Activated naive CD4-positive, alpha-beta T cell treated with anti-CD3 and anti-CD28 coated beads, Interleukin-2, amount 10 ng/mL, durations not matched to agents 7 days and 5 days (primary cell): ENCODE measurements around the gene RORB.
"Not testable (repeated sequence)": the region's sequence is repeated elsewhere in the genome, so short reads cannot be mapped to it uniquely, and the experiment has no call there.

Source experiments
- CTCF ChIA-PET: fragments of 350-600 bp; sonication (Branson Sonifier 250); formaldehyde crosslinking; loops from one replicate; lab custom pipeline; 2021; ENCODE audit warnings: antibody characterized with exemption; lab: Charles Lee
- DNase-seq: peaks from one replicate; pipeline ENCODE4 v3.0.0-alpha.2; 2020
- H3K27ac Mint-ChIP-seq: one replicate; pipeline ENCODE4 v1.8.0; 2021; ENCODE audit warnings: mild to moderate bottlenecking, moderate library complexity, mixed read lengths
- H3K27me3 Mint-ChIP-seq: one replicate; pipeline ENCODE4 v1.8.0; 2021; ENCODE audit warnings: mild to moderate bottlenecking, mixed read lengths
- H3K36me3 Mint-ChIP-seq: one replicate; pipeline ENCODE4 v1.8.0; 2021; ENCODE audit warnings: mixed read lengths
- H3K4me1 Mint-ChIP-seq: one replicate; pipeline ENCODE4 v1.8.0; 2021; ENCODE audit warnings: mixed read lengths
- H3K4me3 Mint-ChIP-seq: one replicate; pipeline ENCODE4 v1.8.0; 2021; ENCODE audit warnings: mild to moderate bottlenecking, moderate library complexity, mixed read lengths
- H3K9me3 Mint-ChIP-seq: one replicate; pipeline ENCODE4 v1.8.0; 2021; ENCODE audit warnings: mixed read lengths

Gene RORB

DNA sequence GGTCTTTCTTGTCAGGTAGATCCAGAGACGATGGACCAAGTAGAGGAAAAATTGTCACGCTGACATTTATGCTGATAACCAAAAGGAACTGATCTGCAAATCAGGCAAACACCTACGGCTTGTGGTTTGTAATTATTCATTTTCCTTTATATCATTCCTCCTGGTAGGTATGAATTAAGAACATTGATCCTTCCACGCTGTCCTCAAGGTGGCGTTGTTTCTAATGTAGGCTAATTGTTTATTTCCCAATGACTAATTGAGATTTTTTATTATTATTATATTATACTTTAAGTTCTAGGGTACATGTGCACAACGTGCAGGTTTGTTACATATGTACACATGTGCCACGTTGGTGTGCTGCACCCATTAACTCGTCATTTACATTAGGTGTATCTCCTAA, 33.3 kb downstream of the RORB start:
- H3K4me1 Mint-ChIP-seq, H3K36me3 Mint-ChIP-seq, H3K9me3 Mint-ChIP-seq, CTCF ChIA-PET, DNase-seq, H3K27me3 Mint-ChIP-seq, H3K4me3 Mint-ChIP-seq, H3K27ac Mint-ChIP-seq: not testable (repeated sequence)

DNA sequence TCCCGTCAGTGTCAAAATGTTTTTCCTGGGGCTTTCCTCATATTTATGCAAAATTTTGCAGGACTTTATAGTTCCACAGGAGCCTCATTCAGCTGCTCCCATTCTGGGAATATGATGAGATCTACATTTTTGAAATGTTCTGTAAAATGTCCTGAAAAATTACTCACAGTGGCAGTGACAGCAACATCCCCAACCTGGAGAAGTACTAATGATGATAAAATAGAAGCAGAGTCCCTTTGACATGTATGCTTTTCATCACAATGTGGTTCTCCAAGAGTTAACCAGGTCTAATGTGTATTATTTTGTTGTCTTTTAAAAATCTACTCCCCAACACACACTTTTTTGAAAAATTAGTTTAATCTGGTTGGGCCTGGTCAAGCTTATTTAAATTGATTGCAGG, 36.1 kb downstream of the RORB start:
- CTCF ChIA-PET: no interaction called here
- H3K27ac Mint-ChIP-seq: no peak overlapping the region
- no peaks in the 10 kb centered on the region for H3K36me3 Mint-ChIP-seq
- H3K27me3 Mint-ChIP-seq: no peaks in the 10 kb centered on the region
- H3K4me3 Mint-ChIP-seq: no peak overlapping the region
- H3K4me1 Mint-ChIP-seq: no peaks in the 10 kb centered on the region
- no peak for DNase-seq
- no peaks in the 10 kb centered on the region for H3K9me3 Mint-ChIP-seq

DNA sequence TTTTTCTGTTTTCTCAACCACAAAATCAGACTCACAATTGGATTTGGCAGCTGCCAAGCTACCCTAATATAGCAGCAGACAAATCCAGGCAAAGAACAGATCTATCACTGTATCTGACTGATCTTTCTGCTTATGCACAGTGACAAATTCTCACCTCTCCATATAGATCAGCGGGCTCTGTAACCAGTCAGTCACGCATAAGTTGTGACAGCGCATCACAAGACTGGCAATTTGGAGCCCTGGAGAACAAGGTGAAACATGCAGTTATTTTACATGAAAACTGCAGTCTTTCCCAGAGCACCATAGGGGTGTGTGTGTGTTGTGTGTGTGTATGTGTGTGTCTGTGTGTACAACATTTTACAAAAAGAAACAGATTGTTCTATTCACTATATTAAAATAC, 37.7 kb downstream of the RORB start:
- no peaks in the 10 kb centered on the region for H3K36me3 Mint-ChIP-seq
- CTCF ChIA-PET: no interaction called here
- H3K4me3 Mint-ChIP-seq: no peak overlapping the region
- H3K4me1 Mint-ChIP-seq: no peaks in the 10 kb centered on the region
- no peaks in the 10 kb centered on the region for H3K27me3 Mint-ChIP-seq
- H3K27ac Mint-ChIP-seq: no peak overlapping the region
- H3K9me3 Mint-ChIP-seq: no peaks in the 10 kb centered on the region
- DNase-seq: no peak

DNA sequence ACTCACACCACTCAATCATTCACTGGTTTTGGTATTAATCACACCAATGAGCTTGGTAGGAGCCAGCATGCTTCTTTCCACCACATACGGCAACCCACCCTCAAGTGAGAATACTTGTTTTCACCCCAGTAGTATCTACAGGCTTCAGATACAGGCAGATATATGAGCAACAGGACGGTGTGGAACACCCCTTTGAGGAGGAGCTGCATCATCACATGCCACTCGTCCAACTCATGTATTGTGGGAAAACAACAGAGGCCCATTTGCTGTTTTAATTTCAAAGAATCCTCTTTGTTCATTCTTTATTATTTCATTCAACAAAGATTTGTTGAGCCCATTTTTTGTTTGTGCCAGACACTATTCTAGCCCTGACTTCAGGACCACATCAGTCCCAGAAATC, 46.0 kb downstream of the RORB start:
- DNase-seq: no peak
- Mint-ChIP-seq H3K36me3 (no peaks in the 10 kb centered on the region), H3K27ac (no peak overlapping the region), H3K4me3 (no peak overlapping the region), H3K4me1 (no peaks in the 10 kb centered on the region), H3K27me3 (no peaks in the 10 kb centered on the region), H3K9me3 (no peaks in the 10 kb centered on the region)
- CTCF ChIA-PET: no interaction called here

DNA sequence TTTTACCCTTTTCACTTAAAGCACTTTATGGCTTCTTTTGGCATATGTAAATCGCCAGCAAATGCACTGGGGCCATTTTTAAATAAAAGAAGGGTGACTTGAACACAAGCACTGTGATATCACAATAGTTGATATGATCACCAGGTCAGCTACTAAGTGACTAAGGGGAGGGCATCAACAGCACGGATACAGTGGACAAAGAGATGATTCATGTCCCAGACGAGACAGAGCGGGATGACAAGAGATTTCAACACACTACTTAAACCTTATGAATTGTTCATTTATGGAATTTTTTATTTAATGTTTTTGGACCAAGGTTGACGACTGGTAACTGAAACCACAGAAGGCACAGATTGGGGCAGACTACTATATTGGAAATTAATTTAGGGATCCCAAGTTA, 54.1 kb downstream of the RORB start:
- H3K27ac Mint-ChIP-seq: no peak overlapping the region
- no peaks in the 10 kb centered on the region for H3K9me3 Mint-ChIP-seq
- CTCF ChIA-PET: no interaction called here
- no peak for DNase-seq
- no peaks in the 10 kb centered on the region for H3K27me3 Mint-ChIP-seq
- H3K36me3 Mint-ChIP-seq: no peaks in the 10 kb centered on the region
- H3K4me1 Mint-ChIP-seq: no peaks in the 10 kb centered on the region
- H3K4me3 Mint-ChIP-seq: no peak overlapping the region

DNA sequence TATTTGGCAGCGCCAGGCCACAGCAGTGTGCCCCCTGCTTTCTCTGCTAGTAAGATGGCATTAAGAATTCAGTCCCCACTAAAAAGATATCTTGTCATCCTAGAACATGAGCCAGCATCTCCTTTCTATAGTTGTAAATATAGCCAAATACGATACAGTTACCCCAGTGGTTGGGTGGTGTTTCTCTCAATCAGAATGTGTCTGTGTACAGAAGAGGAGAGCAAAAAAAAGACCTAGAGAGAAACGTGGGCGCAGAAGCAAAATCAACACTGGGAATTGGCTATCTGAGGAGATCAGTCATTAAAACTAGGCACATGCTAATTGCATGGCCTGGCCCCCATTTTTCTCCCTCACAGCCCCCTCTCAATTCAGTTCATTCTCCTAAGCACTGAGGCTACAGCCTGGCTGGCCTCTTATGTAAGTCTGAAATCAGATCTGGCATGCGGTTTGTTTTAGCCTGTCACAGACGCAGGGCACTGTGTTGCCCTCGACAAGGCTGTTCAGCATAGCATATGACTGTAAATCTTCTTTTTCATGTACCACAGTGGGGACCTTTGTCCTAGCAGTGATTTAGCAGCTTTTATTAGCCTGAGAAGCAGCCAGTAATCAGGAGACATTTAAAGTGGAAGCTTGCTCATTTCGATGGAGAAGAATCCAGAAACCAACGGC, 57.8 kb downstream of the RORB start:
- no peaks in the 10 kb centered on the region for H3K36me3 Mint-ChIP-seq
- H3K9me3 Mint-ChIP-seq: no peaks in the 10 kb centered on the region
- H3K4me1 Mint-ChIP-seq: no peaks in the 10 kb centered on the region
- H3K27me3 Mint-ChIP-seq: no peaks in the 10 kb centered on the region
- no peak overlapping the region for H3K4me3 Mint-ChIP-seq
- H3K27ac Mint-ChIP-seq: no peak overlapping the region
- no peak for DNase-seq
- CTCF ChIA-PET: no interaction called here

DNA sequence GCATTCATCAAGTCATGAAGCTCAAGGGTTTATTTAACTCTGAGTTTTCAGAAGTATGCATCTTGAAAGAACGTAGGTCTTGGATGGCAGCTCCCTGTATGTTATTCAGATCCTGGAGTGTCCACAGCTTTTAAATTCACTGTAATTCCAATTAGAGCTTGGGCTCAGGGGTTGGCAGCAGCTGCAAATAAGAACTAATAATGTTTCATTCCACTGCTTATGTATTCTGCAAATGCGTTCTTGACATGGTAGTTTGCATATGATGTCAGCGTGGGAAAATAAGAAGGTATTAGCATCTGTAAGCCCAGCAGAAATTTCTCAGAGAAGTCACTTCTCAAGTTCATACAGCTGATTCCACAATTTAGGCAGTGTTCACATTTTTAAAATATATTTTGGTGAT, 58.4 kb downstream of the RORB start:
- Mint-ChIP-seq H3K27ac (no peak overlapping the region), H3K4me1 (no peaks in the 10 kb centered on the region), H3K4me3 (no peak overlapping the region), H3K27me3 (no peaks in the 10 kb centered on the region), H3K36me3 (no peaks in the 10 kb centered on the region), H3K9me3 (no peaks in the 10 kb centered on the region)
- CTCF ChIA-PET: no interaction called here
- DNase-seq: no peak

DNA sequence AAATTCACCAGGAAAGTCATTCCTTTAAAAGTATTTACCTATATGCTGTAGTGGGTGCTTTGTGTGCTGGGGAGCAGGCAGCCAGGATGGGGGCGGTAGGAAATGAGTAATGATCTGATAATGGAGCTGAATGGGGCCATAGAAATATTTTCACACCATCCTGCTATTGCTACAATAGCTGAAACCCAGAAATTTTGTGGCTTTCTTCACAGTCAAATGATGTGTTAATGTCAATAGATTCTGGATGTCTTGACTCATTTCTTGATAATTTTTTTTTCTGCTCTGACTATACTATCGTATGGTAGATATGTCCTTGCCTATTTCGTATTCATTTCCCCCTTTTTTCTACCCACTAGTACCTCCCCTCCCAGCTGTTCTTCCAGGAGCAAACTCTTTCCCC, 59.5 kb downstream of the RORB start:
- H3K27me3 Mint-ChIP-seq: no peaks in the 10 kb centered on the region
- no peaks in the 10 kb centered on the region for H3K4me1 Mint-ChIP-seq
- no peak overlapping the region for H3K4me3 Mint-ChIP-seq
- no peaks in the 10 kb centered on the region for H3K36me3 Mint-ChIP-seq
- CTCF ChIA-PET: no interaction called here
- no peaks in the 10 kb centered on the region for H3K9me3 Mint-ChIP-seq
- H3K27ac Mint-ChIP-seq: no peak overlapping the region
- no peak for DNase-seq

DNA sequence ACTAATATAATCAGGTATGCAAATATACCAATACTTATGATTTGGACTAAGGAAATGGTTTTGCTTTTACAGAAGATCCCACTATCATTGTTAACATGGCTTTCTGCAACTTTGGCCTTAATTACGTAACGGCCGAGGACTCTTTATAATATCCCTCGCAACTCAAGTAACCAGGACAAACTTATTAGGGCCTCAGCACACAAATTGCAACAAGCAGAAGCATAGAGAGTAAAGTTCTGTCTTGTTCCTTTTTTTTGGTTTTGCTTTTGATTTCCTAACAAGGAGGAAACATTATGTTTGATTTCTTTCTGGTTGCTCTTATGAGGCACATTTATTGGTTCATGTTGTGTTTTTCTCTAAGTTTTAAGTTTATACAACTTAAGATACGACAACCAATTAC, 60.4 kb downstream of the RORB start:
- DNase-seq: no peak
- Mint-ChIP-seq H3K4me1 (no peaks in the 10 kb centered on the region), H3K36me3 (no peaks in the 10 kb centered on the region), H3K27me3 (no peaks in the 10 kb centered on the region), H3K4me3 (no peak overlapping the region), H3K27ac (no peak overlapping the region), H3K9me3 (no peaks in the 10 kb centered on the region)
- CTCF ChIA-PET: no interaction called here

DNA sequence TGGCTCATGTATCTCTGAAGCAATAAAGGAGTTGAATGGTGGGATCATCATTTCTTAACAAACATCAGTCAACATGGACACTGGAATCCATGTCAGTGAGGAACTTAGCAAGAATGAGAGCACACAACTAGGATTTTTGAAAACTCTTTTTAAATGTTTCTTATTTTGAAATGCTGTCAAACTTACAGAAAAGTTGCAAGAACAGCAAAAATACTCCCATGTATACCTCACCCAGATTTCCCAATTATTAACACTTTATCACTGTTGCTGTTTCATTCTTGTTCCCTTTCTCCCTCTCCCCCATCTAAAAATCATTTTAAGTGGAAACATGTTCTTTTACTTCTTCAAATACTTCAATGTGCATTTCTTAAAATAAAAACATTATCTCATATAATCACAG, 65.5 kb downstream of the RORB start:
- CTCF ChIA-PET: no interaction called here
- H3K27me3 Mint-ChIP-seq: no peaks in the 10 kb centered on the region
- no peaks in the 10 kb centered on the region for H3K9me3 Mint-ChIP-seq
- DNase-seq: no peak
- H3K4me1 Mint-ChIP-seq: no peaks in the 10 kb centered on the region
- no peak overlapping the region for H3K27ac Mint-ChIP-seq
- no peak overlapping the region for H3K4me3 Mint-ChIP-seq
- H3K36me3 Mint-ChIP-seq: no peaks in the 10 kb centered on the region

DNA sequence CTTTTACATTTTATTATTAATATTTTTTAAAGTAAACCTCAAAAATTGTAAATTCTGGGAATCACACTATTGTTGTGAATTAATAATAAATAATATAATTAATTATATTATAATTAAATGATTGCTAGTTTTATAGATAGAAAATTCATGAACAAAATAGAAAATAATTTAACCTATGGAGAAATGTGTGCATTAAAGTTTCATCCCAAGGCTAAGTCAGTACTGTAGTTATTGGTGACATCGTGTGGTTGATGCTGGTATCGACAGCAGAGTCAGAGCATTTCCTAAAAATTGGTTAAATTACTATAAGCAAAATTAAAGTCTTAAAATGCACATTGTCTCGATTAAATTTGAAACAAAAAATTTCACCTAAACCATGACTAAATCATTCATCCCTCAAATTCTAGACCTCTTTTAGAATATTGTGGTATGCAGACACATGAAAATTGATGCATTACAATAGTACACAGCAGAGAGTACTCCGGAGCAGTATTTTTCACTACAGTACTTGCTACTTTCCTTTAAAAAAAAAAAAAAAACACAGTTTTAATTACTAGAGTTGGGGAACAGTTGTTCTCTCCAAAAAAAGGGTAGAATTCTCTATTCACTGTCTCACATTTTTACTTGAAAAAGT, 73.9 kb downstream of the RORB start:
- CTCF ChIA-PET: no interaction called here
- Mint-ChIP-seq H3K9me3 (no peaks in the 10 kb centered on the region), H3K27ac (no peak overlapping the region), H3K4me1 (no peaks in the 10 kb centered on the region), H3K27me3 (no peaks in the 10 kb centered on the region), H3K36me3 (no peaks in the 10 kb centered on the region), H3K4me3 (no peak overlapping the region)
- peak; percentile 39 for DNase-seq

DNA sequence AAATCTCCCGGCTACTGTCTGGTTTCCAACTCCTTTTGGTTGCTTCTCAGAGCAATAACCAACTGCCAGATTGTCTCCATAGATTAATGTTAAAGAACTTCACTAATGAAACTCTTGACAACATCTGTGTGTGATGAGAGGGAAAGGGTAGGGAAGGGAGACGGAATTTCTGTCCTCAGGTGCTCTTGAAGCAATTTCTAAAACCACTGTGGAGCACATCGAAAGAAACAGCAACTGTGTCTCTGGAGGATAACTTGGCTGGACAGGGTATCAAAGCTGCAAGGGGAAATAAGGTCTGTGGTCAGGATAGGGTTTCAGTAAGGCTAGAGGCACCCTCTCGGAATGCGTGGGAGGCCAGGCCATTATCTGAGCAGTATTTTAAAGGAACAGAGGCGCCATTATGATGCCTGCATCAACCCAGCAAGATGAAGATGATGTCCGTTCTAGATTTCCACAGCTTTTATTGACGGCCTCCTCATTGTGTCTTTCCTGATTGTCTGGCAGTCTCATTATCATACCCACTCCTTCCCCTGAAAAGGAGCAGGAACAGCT, 76.6 kb downstream of the RORB start:
- Mint-ChIP-seq H3K4me3 (no peak overlapping the region), H3K27me3 (no peaks in the 10 kb centered on the region), H3K27ac (no peak overlapping the region), H3K4me1 (no peaks in the 10 kb centered on the region), H3K9me3 (no peaks in the 10 kb centered on the region), H3K36me3 (no peaks in the 10 kb centered on the region)
- CTCF ChIA-PET: no interaction called here
- no peak for DNase-seq

DNA sequence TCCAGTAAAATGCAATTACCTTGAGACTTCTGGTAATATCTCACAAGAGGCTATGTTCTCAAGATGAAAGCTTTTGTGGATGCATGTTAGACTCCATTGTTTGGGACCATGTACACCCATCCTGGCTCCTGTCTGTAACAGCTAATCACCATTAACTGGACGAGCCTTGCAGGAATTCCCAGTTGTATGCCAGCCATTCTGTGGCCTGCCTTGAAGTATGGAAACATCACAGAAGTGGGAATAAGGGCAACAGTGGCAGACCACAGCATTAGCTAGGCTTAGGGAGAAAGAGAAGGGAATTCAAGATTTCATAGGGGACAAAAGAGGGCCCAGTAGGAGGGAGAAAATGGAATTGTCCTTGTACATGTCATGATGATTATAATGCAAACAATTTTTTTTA, 79.0 kb downstream of the RORB start:
- Mint-ChIP-seq H3K27me3 (no peaks in the 10 kb centered on the region), H3K4me1 (no peaks in the 10 kb centered on the region), H3K36me3 (no peaks in the 10 kb centered on the region), H3K9me3 (no peaks in the 10 kb centered on the region), H3K4me3 (no peak overlapping the region), H3K27ac (no peak overlapping the region)
- no peak for DNase-seq
- CTCF ChIA-PET: no interaction called here

DNA sequence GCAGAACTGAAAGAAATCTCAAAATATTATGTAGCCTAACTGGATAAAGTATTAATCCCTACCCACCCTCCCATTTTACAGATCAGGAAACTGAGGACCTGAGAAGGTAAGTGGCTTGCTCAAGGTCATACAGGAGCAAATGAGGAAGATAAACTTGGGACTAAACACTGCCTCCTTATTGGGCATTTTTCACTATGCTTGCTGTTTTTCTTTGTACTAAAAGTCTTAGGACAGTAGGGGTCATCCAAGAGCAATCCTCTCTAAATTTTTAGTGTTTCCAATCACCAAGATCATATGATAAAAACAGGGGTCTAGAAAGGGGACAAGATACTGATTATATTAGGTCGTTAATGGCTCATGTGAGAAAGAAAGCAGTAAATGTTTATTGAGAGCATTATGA, 80.8 kb downstream of the RORB start:
- Mint-ChIP-seq H3K36me3 (no peaks in the 10 kb centered on the region), H3K4me1 (no peaks in the 10 kb centered on the region), H3K27ac (no peak overlapping the region), H3K9me3 (no peaks in the 10 kb centered on the region), H3K4me3 (no peak overlapping the region), H3K27me3 (no peaks in the 10 kb centered on the region)
- no peak for DNase-seq
- CTCF ChIA-PET: no interaction called here

DNA sequence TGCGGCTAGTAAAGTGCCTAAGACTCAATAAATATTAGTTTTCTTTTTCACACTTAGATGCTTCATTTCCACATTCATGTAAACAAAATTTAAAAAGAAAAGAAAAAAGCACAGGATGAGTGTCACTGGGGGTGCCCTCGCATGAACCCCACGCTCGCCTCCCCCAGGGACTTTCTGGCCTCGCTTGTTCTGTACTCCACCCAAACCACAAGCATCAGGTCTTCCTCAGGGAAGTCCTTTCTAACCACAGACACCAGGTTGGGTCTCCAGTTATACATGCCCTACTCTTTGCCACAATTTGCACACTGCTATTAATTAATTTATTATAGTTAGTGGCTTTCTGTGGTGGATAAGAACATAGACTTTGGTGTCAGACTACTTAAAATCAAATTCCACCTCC, 92.4 kb downstream of the RORB start:
- no peak for DNase-seq
- H3K4me1 Mint-ChIP-seq: no peaks in the 10 kb centered on the region
- H3K9me3 Mint-ChIP-seq: no peaks in the 10 kb centered on the region
- H3K36me3 Mint-ChIP-seq: no peaks in the 10 kb centered on the region
- H3K4me3 Mint-ChIP-seq: no peak overlapping the region
- H3K27me3 Mint-ChIP-seq: no peaks in the 10 kb centered on the region
- CTCF ChIA-PET: interaction anchor here (1.0 kb wide), 1 partner anchor 8 kb away, joined by 3 read pairs; no protein-coding TSS in a partner anchor
- no peak overlapping the region for H3K27ac Mint-ChIP-seq
